ENCODE measurements around the gene GPT2. TPM values are rescaled to one million over a fixed set of nuclear protein-coding genes. Genes with fewer than 3 reads are reported as not detected.

The GPT2 gene
- total RNA-seq, 1 experiment from 2014 or later, result 12.7 TPM

DNA sequence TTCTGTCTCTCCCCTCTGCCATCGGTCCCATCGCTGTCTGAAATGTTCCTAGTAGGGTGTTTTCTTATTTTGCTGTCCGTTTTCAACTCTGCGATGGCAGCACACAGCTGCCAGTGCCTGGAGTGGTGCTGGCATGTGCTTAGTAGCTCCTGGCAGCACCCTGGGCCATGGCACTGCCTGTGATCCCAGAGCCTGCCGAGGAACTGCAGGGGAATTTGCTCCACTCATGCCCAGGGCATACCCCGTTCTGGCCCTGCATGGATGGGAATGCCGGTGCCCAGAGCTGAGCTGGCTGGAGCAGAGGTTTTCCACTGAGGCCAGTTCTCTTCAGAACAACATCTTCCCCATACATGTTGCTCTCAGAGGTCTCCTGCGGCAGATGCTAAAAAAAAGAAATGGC is 43.1 kb downstream of the GPT2 start:
- no peak for ATAC-seq
- CTCF ChIA-PET, result interaction anchor here (0.6 kb wide), 1 partner anchor 291 kb away, joined by 4 read pairs; no protein-coding TSS in a partner anchor
- in situ Hi-C loops (cut with HindIII; ENCODE audit: low pct_unique_long_range_greater_than_20kb, low sequenced_read_pairs), result no loop called here

DNA sequence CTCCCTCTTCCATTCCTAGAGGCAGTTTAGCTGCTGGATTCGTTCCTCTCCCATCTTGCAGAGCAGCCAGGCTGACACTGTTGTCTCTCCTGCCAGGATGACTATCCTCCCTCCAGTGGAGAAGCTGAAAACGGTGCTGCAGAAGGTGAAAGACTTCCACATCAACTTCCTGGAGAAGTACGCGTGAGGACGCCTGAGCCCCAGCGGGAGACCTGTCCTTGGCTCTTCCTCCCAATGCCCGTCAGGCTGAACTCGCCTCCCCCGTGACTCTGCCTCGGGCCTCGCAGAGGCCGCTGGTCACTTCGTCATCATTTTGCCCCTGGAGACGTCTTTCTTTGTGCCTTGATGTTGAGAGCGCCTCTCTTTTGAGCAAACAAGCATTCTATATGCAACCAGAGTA is 44.6 kb downstream of the GPT2 start:
- Histone ChIP-seq H3K36me3 (ENCODE audit: control insufficient read depth, insufficient read depth, low read length) (no peaks in the 10 kb centered on the region), H3K27ac (ENCODE audit: low read length) (no peak overlapping the region), H3K4me1 (ENCODE audit: control insufficient read depth, insufficient read depth, low read length) (no peaks in the 10 kb centered on the region), H3K9me3 (ENCODE audit: control insufficient read depth, insufficient read depth, low read depth, low read length) (no peaks in the 10 kb centered on the region), H3K27me3 (ENCODE audit: control insufficient read depth, insufficient read depth, low read length) (no peaks in the 10 kb centered on the region), H3K4me3 (ENCODE audit: low read depth in 2 of 2, low read length in 2 of 2) (no peak overlapping the region)
- in situ Hi-C loops (cut with HindIII; ENCODE audit: low pct_unique_long_range_greater_than_20kb, low sequenced_read_pairs), result no loop called here
- ATAC-seq (no peak), DNase-seq (ENCODE audit: low read depth, low spot score) (no peak)
- BruUV-seq (replicated peaks), result TSS peak; percentile 67
- TF ChIP-seq POLR2AphosphoS5 (IDR thresholded peaks at IDR 0.05; ENCODE audit: low read depth, low read length), result no peak
- TF ChIP-seq SIN3A (IDR thresholded peaks at IDR 0.05; ENCODE audit: borderline replicate concordance, insufficient read depth, low read depth, low read length), result no peak
- TF ChIP-seq, protein P1, sequence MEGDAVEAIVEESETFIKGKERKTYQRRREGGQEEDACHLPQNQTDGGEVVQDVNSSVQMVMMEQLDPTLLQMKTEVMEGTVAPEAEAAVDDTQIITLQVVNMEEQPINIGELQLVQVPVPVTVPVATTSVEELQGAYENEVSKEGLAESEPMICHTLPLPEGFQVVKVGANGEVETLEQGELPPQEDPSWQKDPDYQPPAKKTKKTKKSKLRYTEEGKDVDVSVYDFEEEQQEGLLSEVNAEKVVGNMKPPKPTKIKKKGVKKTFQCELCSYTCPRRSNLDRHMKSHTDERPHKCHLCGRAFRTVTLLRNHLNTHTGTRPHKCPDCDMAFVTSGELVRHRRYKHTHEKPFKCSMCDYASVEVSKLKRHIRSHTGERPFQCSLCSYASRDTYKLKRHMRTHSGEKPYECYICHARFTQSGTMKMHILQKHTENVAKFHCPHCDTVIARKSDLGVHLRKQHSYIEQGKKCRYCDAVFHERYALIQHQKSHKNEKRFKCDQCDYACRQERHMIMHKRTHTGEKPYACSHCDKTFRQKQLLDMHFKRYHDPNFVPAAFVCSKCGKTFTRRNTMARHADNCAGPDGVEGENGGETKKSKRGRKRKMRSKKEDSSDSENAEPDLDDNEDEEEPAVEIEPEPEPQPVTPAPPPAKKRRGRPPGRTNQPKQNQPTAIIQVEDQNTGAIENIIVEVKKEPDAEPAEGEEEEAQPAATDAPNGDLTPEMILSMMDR (IDR thresholded peaks at IDR 0.05), result no peak
- no peak for TF ChIP-seq TCF7L2 (IDR thresholded peaks at IDR 0.05; ENCODE audit: low read depth, low read length)
- TF ChIP-seq, protein P2, sequence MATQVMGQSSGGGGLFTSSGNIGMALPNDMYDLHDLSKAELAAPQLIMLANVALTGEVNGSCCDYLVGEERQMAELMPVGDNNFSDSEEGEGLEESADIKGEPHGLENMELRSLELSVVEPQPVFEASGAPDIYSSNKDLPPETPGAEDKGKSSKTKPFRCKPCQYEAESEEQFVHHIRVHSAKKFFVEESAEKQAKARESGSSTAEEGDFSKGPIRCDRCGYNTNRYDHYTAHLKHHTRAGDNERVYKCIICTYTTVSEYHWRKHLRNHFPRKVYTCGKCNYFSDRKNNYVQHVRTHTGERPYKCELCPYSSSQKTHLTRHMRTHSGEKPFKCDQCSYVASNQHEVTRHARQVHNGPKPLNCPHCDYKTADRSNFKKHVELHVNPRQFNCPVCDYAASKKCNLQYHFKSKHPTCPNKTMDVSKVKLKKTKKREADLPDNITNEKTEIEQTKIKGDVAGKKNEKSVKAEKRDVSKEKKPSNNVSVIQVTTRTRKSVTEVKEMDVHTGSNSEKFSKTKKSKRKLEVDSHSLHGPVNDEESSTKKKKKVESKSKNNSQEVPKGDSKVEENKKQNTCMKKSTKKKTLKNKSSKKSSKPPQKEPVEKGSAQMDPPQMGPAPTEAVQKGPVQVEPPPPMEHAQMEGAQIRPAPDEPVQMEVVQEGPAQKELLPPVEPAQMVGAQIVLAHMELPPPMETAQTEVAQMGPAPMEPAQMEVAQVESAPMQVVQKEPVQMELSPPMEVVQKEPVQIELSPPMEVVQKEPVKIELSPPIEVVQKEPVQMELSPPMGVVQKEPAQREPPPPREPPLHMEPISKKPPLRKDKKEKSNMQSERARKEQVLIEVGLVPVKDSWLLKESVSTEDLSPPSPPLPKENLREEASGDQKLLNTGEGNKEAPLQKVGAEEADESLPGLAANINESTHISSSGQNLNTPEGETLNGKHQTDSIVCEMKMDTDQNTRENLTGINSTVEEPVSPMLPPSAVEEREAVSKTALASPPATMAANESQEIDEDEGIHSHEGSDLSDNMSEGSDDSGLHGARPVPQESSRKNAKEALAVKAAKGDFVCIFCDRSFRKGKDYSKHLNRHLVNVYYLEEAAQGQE (IDR thresholded peaks at IDR 0.05; ENCODE audit: insufficient read depth in 1 of 2, low read depth in 2 of 2, low read length in 1 of 2), result no peak
- POLR2A ChIA-PET, result interaction anchor here (0.7 kb wide), 1 partner anchor 110 kb away, joined by 3 read pairs; no protein-coding TSS in a partner anchor
- intact Hi-C loops (cut with micrococcal nuclease; ENCODE audit: unreplicated experiment), result no loop called here
- CTCF ChIA-PET, result interaction anchor here (0.6 kb wide), 1 partner anchor 1118 kb away, joined by 3 read pairs; no protein-coding TSS in a partner anchor

More for the DNA sequence above, 43.1 kb downstream of the GPT2 start:
- H3K9me3 ChIP-seq (ENCODE audit: control insufficient read depth, insufficient read depth, low read depth, low read length), result no peaks in the 10 kb centered on the region
- no peaks in the 10 kb centered on the region for H3K4me1 ChIP-seq (ENCODE audit: control insufficient read depth, insufficient read depth, low read length)
- POLR2A ChIA-PET, result no interaction called here
- BruUV-seq (replicated peaks), result no TSS peak
- H3K27me3 ChIP-seq (ENCODE audit: control insufficient read depth, insufficient read depth, low read length), result no peaks in the 10 kb centered on the region
- H3K27ac ChIP-seq (ENCODE audit: low read length), result no peak overlapping the region
- no peaks in the 10 kb centered on the region for H3K36me3 ChIP-seq (ENCODE audit: control insufficient read depth, insufficient read depth, low read length)
- intact Hi-C loops (cut with micrococcal nuclease; ENCODE audit: unreplicated experiment), result no loop called here
- no peak for TF ChIP-seq POLR2AphosphoS5 (IDR thresholded peaks at IDR 0.05; ENCODE audit: low read depth, low read length)
- TF ChIP-seq TCF7L2 (IDR thresholded peaks at IDR 0.05; ENCODE audit: low read depth, low read length), result no peak
- TF ChIP-seq, protein P2 (IDR thresholded peaks at IDR 0.05; ENCODE audit: insufficient read depth in 1 of 2, low read depth in 2 of 2, low read length in 1 of 2), result no peak
- TF ChIP-seq, protein P1 (IDR thresholded peaks at IDR 0.05), result no peak
- TF ChIP-seq SIN3A (IDR thresholded peaks at IDR 0.05; ENCODE audit: borderline replicate concordance, insufficient read depth, low read depth, low read length), result no peak
- no peak for DNase-seq (ENCODE audit: low read depth, low spot score)
- H3K4me3 ChIP-seq (ENCODE audit: low read depth in 2 of 2, low read length in 2 of 2), result no peak overlapping the region
